Heart right ventricle (tissue), 16 donors: ENCODE results near the gene IMPA2. TPM values are rescaled to one million over a fixed set of nuclear protein-coding genes. Genes with fewer than 3 reads are reported as not detected.
A peak's percentile ranks its signal among the peaks of the same experiment; 100 is the strongest.

Source experiments
- ATAC-seq, 8 donors: fragments of 200-7000 bp; cut with Tn5 transposase; one replicate each; pipeline ENCODE4 v1.9.1; 2020; ENCODE audit warnings: mild to moderate bottlenecking in 8 of 8, moderate library complexity in 8 of 8, moderate number of reproducible peaks in 1 of 8
- DNase-seq, 2 donors: peaks; one replicate each; pipeline ENCODE4 v3.0.0-alpha.2; 2020
- H3K27ac ChIP-seq, 10 donors: fragments of 200-600 bp; sonication (generic) in 2 of 10; one replicate each; pipeline versions ENCODE4 v1.5.0 to v1.8.0; 2020 to 2022; ENCODE audit warnings: mild to moderate bottlenecking in 3 of 10
- H3K27me3 ChIP-seq, 7 donors: fragments of 200-600 bp; one replicate each; pipeline ENCODE4 v1.8.0; 2021 to 2022; ENCODE audit warnings: mild to moderate bottlenecking in 2 of 7
- H3K36me3 ChIP-seq, 9 donors: fragments of 200-600 bp; sonication (generic) in 1 of 9; one replicate each; pipeline versions ENCODE4 v1.5.0 to v1.8.0; 2020 to 2022; ENCODE audit warnings: mild to moderate bottlenecking in 2 of 9
- H3K4me1 ChIP-seq, 9 donors: fragments of 200-600 bp; sonication (generic) in 1 of 9; one replicate each; pipeline versions ENCODE4 v1.5.0 to v1.8.0; 2020 to 2022; ENCODE audit warnings: mild to moderate bottlenecking in 4 of 9
- H3K4me3 ChIP-seq, 10 donors: fragments of 200-600 bp; sonication (generic) in 2 of 10; one replicate each; pipeline versions ENCODE4 v1.5.0 to v1.8.0; 2020 to 2022; ENCODE audit warnings: mild to moderate bottlenecking in 7 of 10, moderate library complexity in 2 of 10
- H3K9me3 ChIP-seq, 11 donors: fragments of 200-600 bp in 10 of 11; sonication (generic) in 2 of 11; one replicate each; pipeline versions ENCODE4 v1.5.0 to v1.8.0; 2013 to 2022; ENCODE audit warnings: mild to moderate bottlenecking in 2 of 11, control low read depth in 1 of 11, moderate library complexity in 1 of 11
- CTCF ChIP-seq, 9 donors: fragments of 200-600 bp; sonication (generic) in 2 of 9; IDR thresholded peaks; one replicate each; pipeline versions ENCODE4 v1.5.0 to v1.8.0; 2021 to 2022; ENCODE audit warnings: antibody characterized with exemption in 9 of 9, mild to moderate bottlenecking in 5 of 9, moderate library complexity in 1 of 9
- WGBS, 2 donors: extraction: QIAGEN DNeasy Blood & Tissue Kit; methylation state at CpG; one replicate each; pipeline ENCODE4 v1.1.7; 2013; ENCODE audit warnings: inconsistent platforms in 1 of 2; 5-methylcytosine and 5-hydroxymethylcytosine counted together
- intact Hi-C, 10 donors: fragments of 100-400 bp; cut with DNase I; formaldehyde crosslinking; loops; one replicate each; pipeline versions ENCODE4 v1.11.1 to v1.14.2; 2022
- polyA plus RNA-seq, 2 donors: library from polyadenylated mRNA; stranded (reverse); fragments of 200-250 nt; gene quantifications; one replicate each; pipeline ENCODE4 v1.2.3, GENCODE V29; 2013
- total RNA-seq, 10 donors: library from RNA; stranded (reverse); fragmentation: NEBNext Ultra II Directional in 3 of 10; extraction: Animal tissue kit (Norgen Biotek cat#: 25700) in 3 of 10; gene quantifications; one replicate each; pipeline versions ENCODE4 v1.2.1 to v1.2.4, GENCODE V29; 2021 to 2023
- donor health status: Arrhythmogenic right ventricular cardiomyopathy.
- donor health status: ischemic (EF 13 %, LVEDD 7.1; RV severe dilation, severe dysfunction).
- donor health status: healthy with polysubstance abuse.
- donor health status: DM: no; HTN: yes; CAD: no.
- donor health status: DM: no; HTN: no; CAD: no.
- donor health status: ischemic (EF 25% LVEDD 6.9; RV normal size, moderate dysfunction).
- donor health status: ischemic (EF 25% LVEDD 5.7; RV mildly dilated, moderate dysfunction).
- donor health status: healthy.
- donor health status: DM: yes; HTN: yes; CAD: no.
- donor health status: Ischemic cardiomyopathy.
- donor health status: ischemic (EF 35%, LVEDD 5.7; RV mildly dilated, moderate dysfunction).
- donor health status: nonischemic (EF 11% LVEDD 7.7; RV severe dilation, severe dysfunction).
- donor health status: DM: yes; HTN: yes; CAD: no.
- donor health status: PGD.
- donor health status: ischemic (EF 29% LVEDD 5.4; RV normal size, mild dysfunction).
- donor health status: nonischemic (EF 23%, LVEDD 6.1; RV moderate dilation, normal function).

The IMPA2 gene
- total and polyA plus RNA-seq, 12 donors = 17.6 to 79.6 (median 32.2) TPM

- no peak for DNase-seq
- intact Hi-C loops = loop anchor here in 8 of 10 donors (1.0 to 5.0 kb wide), 7 partner anchors 34 to 96 kb away; partner anchors contain the start of genes IMPA2 (in 7 of the 8), MPPE1 (in 2 of the 8) and CHMP1B (in 1 of the 8)
- Histone ChIP-seq H3K4me3 (peak overlapping the region in 8 of 10 donors; percentile 51 to 75 (median 62)), H3K4me1 (peaks cover 0 to 24% (median 15%) of the 10 kb centered on the region in 9 donors), H3K36me3 (no peaks in the 10 kb centered on the region), H3K27me3 (no peaks in the 10 kb centered on the region), H3K9me3 (no peaks in the 10 kb centered on the region), H3K27ac (peak overlapping the region; percentile 76 to 99 (median 97))
- ATAC-seq = peak in 5 of 8 donors; percentile 28 to 46 (median 35)
- 13 to 18% methylated on average over 3 of the region's 3 CpGs for WGBS, 2 donors
- no peak for TF ChIP-seq CTCF (IDR thresholded peaks at IDR 0.05)
Measured at GRCh38 chr18:11946756-11947155, 34.6 kb upstream of the IMPA2 start.

GRCh38 chr18:11947214-11948191, 33.8 kb upstream of the IMPA2 start:
- intact Hi-C loops = loop anchor here in 8 of 10 donors (1.0 to 5.0 kb wide), 7 partner anchors 33 to 97 kb away; partner anchors contain the start of genes IMPA2 (in 7 of the 8), CHMP1B (in 2 of the 8) and MPPE1 (in 2 of the 8)
- 5 to 7% methylated on average over 55 of the region's 55 CpGs for WGBS, 2 donors

GRCh38 chr18:11948852-11949523, 32.3 kb upstream of the IMPA2 start:
- intact Hi-C loops = loop anchor here in 3 of 10 donors (2.0 to 5.0 kb wide), 3 partner anchors 33 to 98 kb away; partner anchors contain the start of genes CHMP1B (in 1 of the 3), IMPA2 (in 1 of the 3) and MPPE1 (in 1 of the 3)
- peak overlapping the region in 4 of 10 donors; percentile 87 to 99 (median 97) for H3K27ac ChIP-seq
- no peaks in the 10 kb centered on the region for H3K27me3 ChIP-seq
- WGBS, 2 donors = 76% methylated on average over 6 of the region's 6 CpGs
- no peak for TF ChIP-seq CTCF (IDR thresholded peaks at IDR 0.05)
- DNase-seq = no peak
- H3K9me3 ChIP-seq = no peaks in the 10 kb centered on the region
- ATAC-seq = no peak
- H3K36me3 ChIP-seq = no peaks in the 10 kb centered on the region
- H3K4me3 ChIP-seq = no peak overlapping the region
- peaks cover 0 to 24% (median 15%) of the 10 kb centered on the region in 9 donors for H3K4me1 ChIP-seq

More at GRCh38 chr18:11947214-11948191, 33.8 kb upstream of the IMPA2 start:
- peak in 3 of 9 donors; percentile 6 to 15 (median 8) for TF ChIP-seq CTCF (IDR thresholded peaks at IDR 0.05)
- H3K4me3 ChIP-seq = peak overlapping the region; percentile 23 to 75 (median 59)
- DNase-seq = peak; percentile 92 to 94
- peak overlapping the region; percentile 76 to 99 (median 97) for H3K27ac ChIP-seq
- H3K9me3 ChIP-seq = no peaks in the 10 kb centered on the region
- H3K36me3 ChIP-seq = no peaks in the 10 kb centered on the region
- ATAC-seq = peak; percentile 96 to 99 (median 98)
- H3K4me1 ChIP-seq = peaks cover 0 to 24% (median 15%) of the 10 kb centered on the region in 9 donors
- H3K27me3 ChIP-seq = no peaks in the 10 kb centered on the region

GRCh38 chr18:11950824-11951223, 30.5 kb upstream of the IMPA2 start:
- Histone ChIP-seq H3K4me3 (no peak overlapping the region), H3K4me1 (peaks cover 0 to 32% (median 15%) of the 10 kb centered on the region in 9 donors), H3K27ac (no peak overlapping the region), H3K9me3 (peaks cover 0 to 5% (median 0%) of the 10 kb centered on the region in 11 donors), H3K36me3 (no peaks in the 10 kb centered on the region), H3K27me3 (no peaks in the 10 kb centered on the region)
- no peak for DNase-seq
- WGBS, 2 donors = 76 to 88% methylated on average over 5 of the region's 5 CpGs
- no peak for TF ChIP-seq CTCF (IDR thresholded peaks at IDR 0.05)
- ATAC-seq = no peak
- intact Hi-C loops = no loop called here
